GM11168 (cell line): ENCODE data around the gene RAET1G.

Source experiments
- in situ Hi-C: fragments of 300-500 bp; cut with MboI; formaldehyde crosslinking; loops from one replicate; pipeline ENCODE4 v1.12.0; 2022; ENCODE audit warnings: low sequenced_read_pairs; ENCODE audit not compliant: unreplicated experiment

The RAET1G gene

GRCh38 chr6:149876241-149876933 lies 46.5 kb downstream of the RAET1G start:
- in situ Hi-C loops: no loop called here

GRCh38 chr6:149872233-149872632 lies 50.7 kb downstream of the RAET1G start:
- in situ Hi-C loops: no loop called here

- in situ Hi-C loops: no loop called here
Observed at GRCh38 chr6:149871182-149871581, 51.7 kb downstream of the RAET1G start.

GRCh38 chr6:149869275-149869892 lies 53.5 kb downstream of the RAET1G start:
- in situ Hi-C loops: no loop called here

GRCh38 chr6:149867876-149868640 lies 54.9 kb downstream of the RAET1G start:
- in situ Hi-C loops: no loop called here
